NT2/D1 (cell line): ENCODE data around the gene ZSWIM6.

ENCODE experiments used
- SUZ12 ChIP-seq: IDR thresholded peaks from 2 replicates; pipeline ENCODE4 v1.6.1; 2011; ENCODE audit not compliant: insufficient read length, insufficient read depth; ENCODE audit errors: extremely low read depth
- YY1 ChIP-seq: IDR thresholded peaks from 2 replicates; pipeline ENCODE4 v1.6.1; 2011; ENCODE audit not compliant: insufficient read length, insufficient read depth
- ZNF274 ChIP-seq: IDR thresholded peaks from 2 replicates; pipeline ENCODE4 v1.6.1; 2011; ENCODE audit warnings: mild to moderate bottlenecking, low read depth, low read length

- TF ChIP-seq YY1 = no peak
- TF ChIP-seq SUZ12 = no peak
- no peak for TF ChIP-seq ZNF274
Measured at GRCh38 chr5:61412361-61412760, 80.3 kb downstream of the ZSWIM6 start.
